Fibroblast of lung (primary cell): ENCODE results near the gene PSMD4. TPM values are rescaled to one million over a fixed set of nuclear protein-coding genes. Genes with fewer than 3 reads are reported as not detected.

ENCODE experiments used
- DNase-seq, 2 donors: peaks; one replicate each; pipeline versions ENCODE4 v3.0.0 to v3.0.0-alpha.2; 2010; ENCODE audit warnings: low read depth in 2 of 2
- H2AFZ ChIP-seq: 2 replicates; pipeline ENCODE4 v1.5.1; 2012; ENCODE audit warnings: low read length, control low read depth, inconsistent platforms
- H3K27ac ChIP-seq: 2 replicates; pipeline ENCODE4 v1.5.1; 2011; ENCODE audit warnings: low read length, control low read depth; ENCODE audit not compliant: insufficient read depth
- H3K27me3 ChIP-seq: 2 replicates; pipeline ENCODE4 v1.5.1; 2011; ENCODE audit warnings: mild to moderate bottlenecking, low read length; ENCODE audit not compliant: control insufficient read depth, insufficient read depth
- H3K36me3 ChIP-seq: 2 replicates; pipeline ENCODE4 v1.5.1; 2011; ENCODE audit warnings: low read length; ENCODE audit not compliant: control insufficient read depth, insufficient read depth
- H3K4me1 ChIP-seq: 2 replicates; pipeline ENCODE4 v1.5.1; 2011; ENCODE audit warnings: low read length; ENCODE audit not compliant: control insufficient read depth, insufficient read depth; ENCODE audit errors: extremely low read depth
- H3K4me2 ChIP-seq: 2 replicates; pipeline ENCODE4 v1.5.1; 2011; ENCODE audit warnings: low read length, control low read depth; ENCODE audit not compliant: insufficient read depth; ENCODE audit errors: extremely low read depth
- H3K4me3 ChIP-seq, 4 experiments: fragments of 200-600 bp in 1 of 4; sonication (generic) in 1 of 4; replicated peaks in 1 of 4; 2 replicates each; pipeline ENCODE4 v1.5.1; 2011 to 2016; ENCODE audit warnings: low read length in 4 of 4, low read depth in 3 of 4, mild to moderate bottlenecking in 3 of 4, control low read depth in 2 of 4, inconsistent platforms in 1 of 4, mixed read lengths in 1 of 4; ENCODE audit not compliant: insufficient read depth in 1 of 4; ENCODE audit errors: control extremely low read depth in 1 of 4
- H3K79me2 ChIP-seq: 2 replicates; pipeline ENCODE4 v1.5.1; 2012; ENCODE audit warnings: mild to moderate bottlenecking, low read length, inconsistent platforms; ENCODE audit not compliant: control insufficient read depth, insufficient read depth
- H3K9ac ChIP-seq: 2 replicates; pipeline ENCODE4 v1.5.1; 2011; ENCODE audit warnings: mild to moderate bottlenecking, low read length, control low read depth; ENCODE audit not compliant: insufficient read depth
- H3K9me3 ChIP-seq: 2 replicates; pipeline ENCODE4 v1.5.1; 2012; ENCODE audit warnings: low read depth, low read length; ENCODE audit not compliant: control insufficient read depth, insufficient read depth
- H4K20me1 ChIP-seq: 2 replicates; pipeline ENCODE4 v1.5.1; 2011; ENCODE audit warnings: low read length; ENCODE audit not compliant: control insufficient read depth, insufficient read depth; ENCODE audit errors: extremely low read depth
- CTCF ChIP-seq, 2 donors: IDR thresholded peaks in 1 of 2; conservative IDR thresholded peaks in 1 of 2; 1 replicate in 1 of 2; 2 replicates in 1 of 2; pipeline ENCODE4 v1.5.1; 2011 to 2012; ENCODE audit warnings: low read length in 2 of 2, control low read depth in 1 of 2, inconsistent platforms in 1 of 2, low read depth in 1 of 2, mild to moderate bottlenecking in 1 of 2
- EZH2 ChIP-seq: IDR thresholded peaks from 2 replicates; pipeline ENCODE4 v1.5.1; 2012; ENCODE audit warnings: low read length, control low read depth, mild to moderate bottlenecking; ENCODE audit errors: missing control alignments
- polyA plus RNA-seq, 2 donors: library from polyadenylated mRNA; depleted of rRNA in 1 of 2; stranded (reverse) in 1 of 2; unstranded in 1 of 2; fragments of >200 nt; gene quantifications; 2 replicates each; pipeline ENCODE4 v1.2.1, GENCODE V29; 2011 to 2012; ENCODE audit warnings: missing spikeins in 1 of 2
- total RNA-seq: library from RNA; depleted of rRNA; stranded (reverse); fragments of >200 nt; gene quantifications from 2 replicates; pipeline ENCODE4 v1.2.1, GENCODE V29; 2014

Gene PSMD4
- total and polyA plus RNA-seq, 2 donors (not counting 1 experiment from before 2014, with no cell fraction given), result 210 to 240 TPM

DNA sequence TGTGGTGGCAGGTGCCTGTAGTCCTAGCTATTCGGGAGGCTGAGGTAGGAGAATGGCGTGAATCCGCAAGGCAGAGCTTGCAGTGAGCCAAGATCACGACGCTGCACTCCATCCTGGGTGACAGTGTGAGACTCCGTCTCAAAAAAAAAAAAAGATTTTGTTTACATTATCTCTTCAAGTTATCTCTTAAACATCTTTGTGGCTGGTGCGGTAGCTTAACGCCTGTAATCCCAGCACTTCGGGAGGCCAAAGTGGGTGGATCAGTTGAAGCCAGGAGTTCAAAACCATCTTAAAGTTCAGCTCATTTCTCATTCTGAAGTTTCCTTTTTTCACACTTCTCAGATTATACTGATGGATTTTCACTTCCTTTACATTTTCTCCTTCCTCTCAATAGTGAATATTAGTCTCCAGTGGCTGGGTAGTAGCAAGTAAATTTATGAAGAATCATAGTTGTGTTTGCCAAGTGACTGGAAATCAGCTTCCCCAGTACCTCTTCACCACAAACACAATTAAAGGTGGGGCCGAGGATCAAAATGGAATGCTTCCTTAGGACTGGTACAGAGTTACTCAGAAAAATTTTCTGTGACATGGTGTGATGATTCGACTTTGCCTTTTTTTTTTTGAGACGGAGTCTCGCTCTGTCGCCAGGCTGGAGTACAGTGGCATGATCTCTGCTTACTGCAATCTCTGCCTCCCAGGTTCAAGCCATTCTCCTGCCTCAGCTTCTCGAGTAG, 42.4 kb upstream of the PSMD4 start:
- no peaks in the 10 kb centered on the region for H3K27me3 ChIP-seq
- DNase-seq, result peak in 1 of 2 donors; percentile 39
- no peak for TF ChIP-seq EZH2
- no peak for TF ChIP-seq CTCF (conservative IDR thresholded peaks at IDR 0.05 in 1 of 2, IDR thresholded peaks at IDR 0.05 in 1 of 2; ENCODE audit: low read depth in 1 of 2, low read length in 2 of 2)
- H3K27ac ChIP-seq, result no peak overlapping the region
- no peaks in the 10 kb centered on the region for H3K9me3 ChIP-seq
- no peak overlapping the region for H3K4me3 ChIP-seq
- H4K20me1 ChIP-seq, result peaks cover 5% of the 10 kb centered on the region
- peaks cover 85% of the 10 kb centered on the region for H3K79me2 ChIP-seq
- peaks cover 3% of the 10 kb centered on the region for H3K4me1 ChIP-seq
- no peak overlapping the region for H2AFZ ChIP-seq
- H3K4me2 ChIP-seq, result no peak overlapping the region
- H3K9ac ChIP-seq, result no peak overlapping the region
- no peaks in the 10 kb centered on the region for H3K36me3 ChIP-seq

DNA sequence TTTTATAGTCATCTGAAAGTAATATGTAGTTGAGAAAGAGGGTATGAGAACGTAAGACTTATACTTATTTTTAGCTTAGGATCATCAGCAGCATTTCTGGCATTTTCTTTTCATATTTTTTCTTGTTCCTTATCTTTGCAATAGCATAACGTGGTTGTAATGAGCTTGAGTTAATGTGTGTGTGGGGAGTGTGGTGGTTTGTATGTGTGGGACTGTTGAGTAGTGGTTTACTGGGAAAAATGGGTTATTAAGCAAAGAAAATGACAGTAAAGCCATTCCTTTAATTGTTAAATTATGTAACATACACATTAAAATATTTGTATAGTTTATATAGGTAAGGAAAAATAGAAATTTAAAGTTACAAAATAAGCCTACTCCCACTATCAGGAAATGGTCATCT, 41.0 kb upstream of the PSMD4 start:
- peak in 1 of 2 donors; percentile 53 for DNase-seq
- Histone ChIP-seq H3K36me3 (peaks cover 1% of the 10 kb centered on the region), H4K20me1 (peaks cover 5% of the 10 kb centered on the region)

DNA sequence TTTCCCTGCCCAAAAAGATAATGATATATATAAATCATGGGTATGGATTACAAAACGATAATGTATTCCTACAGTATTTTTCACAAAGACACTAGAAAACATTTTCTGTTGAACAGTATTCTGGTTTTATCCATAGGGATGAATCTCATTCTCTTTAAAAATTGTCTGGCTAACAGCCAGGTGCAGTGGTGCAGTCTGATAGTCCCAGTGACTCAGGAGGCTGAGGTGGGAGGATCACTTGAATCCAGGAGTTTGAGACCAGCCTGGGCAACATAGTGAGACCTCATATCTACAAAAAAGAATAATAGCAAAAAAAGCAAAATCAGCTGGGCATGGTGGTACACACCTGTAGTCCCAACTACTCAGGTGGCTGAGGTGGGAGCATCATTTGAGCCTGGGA, 32.9 kb upstream of the PSMD4 start:
- no peak for DNase-seq
- H3K4me1 ChIP-seq, result no peaks in the 10 kb centered on the region
- H4K20me1 ChIP-seq, result no peaks in the 10 kb centered on the region
- H3K27ac ChIP-seq, result no peak overlapping the region
- no peak overlapping the region for H3K4me3 ChIP-seq
- peaks cover 3% of the 10 kb centered on the region for H3K36me3 ChIP-seq
- H2AFZ ChIP-seq, result no peak overlapping the region
- no peaks in the 10 kb centered on the region for H3K9me3 ChIP-seq
- no peak overlapping the region for H3K4me2 ChIP-seq
- no peak overlapping the region for H3K9ac ChIP-seq
- TF ChIP-seq EZH2 (no peak), CTCF (conservative IDR thresholded peaks at IDR 0.05 in 1 of 2, IDR thresholded peaks at IDR 0.05 in 1 of 2; ENCODE audit: low read depth in 1 of 2, low read length in 2 of 2) (no peak)
- H3K27me3 ChIP-seq, result no peaks in the 10 kb centered on the region
- H3K79me2 ChIP-seq, result peaks cover 76% of the 10 kb centered on the region

More for the DNA sequence above, 41.0 kb upstream of the PSMD4 start:
- H3K4me1 ChIP-seq, result peaks cover 3% of the 10 kb centered on the region
- H3K27me3 ChIP-seq, result no peaks in the 10 kb centered on the region
- peaks cover 90% of the 10 kb centered on the region for H3K79me2 ChIP-seq
- H2AFZ ChIP-seq, result no peak overlapping the region
- no peak overlapping the region for H3K9ac ChIP-seq
- H3K27ac ChIP-seq, result no peak overlapping the region
- H3K4me3 ChIP-seq, result no peak overlapping the region
- H3K9me3 ChIP-seq, result no peaks in the 10 kb centered on the region
- no peak for TF ChIP-seq EZH2
- no peak for TF ChIP-seq CTCF (conservative IDR thresholded peaks at IDR 0.05 in 1 of 2, IDR thresholded peaks at IDR 0.05 in 1 of 2; ENCODE audit: low read depth in 1 of 2, low read length in 2 of 2)
- H3K4me2 ChIP-seq, result no peak overlapping the region
